Gastrocnemius medialis (tissue), 4 donors: ENCODE measurements around the gene GALNT17. TPM values are rescaled to one million over a fixed set of nuclear protein-coding genes. Genes with fewer than 3 reads are reported as not detected.

ENCODE experiments used
- ATAC-seq, 2 donors: fragments of 150-250 bp; one replicate each; pipeline ENCODE4 v1.9.1; 2016
- DNase-seq, 2 donors: peaks; one replicate each; pipeline ENCODE4 v3.0.0-alpha.2; 2019
- H3K27ac ChIP-seq, 4 donors: fragments of 200-600 bp; sonication (generic); 1 replicate in 1 of 4; 2 replicates in 3 of 4; pipeline ENCODE4 v1.5.1; 2016 to 2018; ENCODE audit warnings: mild to moderate bottlenecking in 2 of 4, moderate library complexity in 1 of 4
- H3K27me3 ChIP-seq, 3 donors: fragments of 200-600 bp; sonication (generic) in 2 of 3; 1 replicate in 1 of 3; 2 replicates in 2 of 3; pipeline versions ENCODE4 v1.5.1 to v1.6.0; 2016 to 2019; ENCODE audit warnings: mild to moderate bottlenecking in 1 of 3, moderate library complexity in 1 of 3
- H3K36me3 ChIP-seq, 2 donors: fragments of 200-600 bp; sonication (generic) in 1 of 2; one replicate each; pipeline ENCODE4 v1.5.1; 2017 to 2018
- H3K4me1 ChIP-seq, 2 donors: fragments of 200-600 bp; sonication (generic) in 1 of 2; one replicate each; pipeline ENCODE4 v1.5.1; 2016 to 2017; ENCODE audit warnings: mild to moderate bottlenecking in 2 of 2
- H3K4me3 ChIP-seq, 4 donors: fragments of 200-600 bp; sonication (generic) in 3 of 4; 1 replicate in 1 of 4; 2 replicates in 3 of 4; pipeline ENCODE4 v1.5.1; 2016 to 2019; ENCODE audit warnings: mild to moderate bottlenecking in 2 of 4
- H3K9me3 ChIP-seq, 3 donors: fragments of 200-600 bp; sonication (generic) in 2 of 3; 1 replicate in 1 of 3; 2 replicates in 2 of 3; pipeline ENCODE4 v1.5.1; 2016 to 2019
- POLR2A ChIP-seq, 2 donors: fragments of 450-650 bp; IDR thresholded peaks; one replicate each; pipeline ENCODE4 v1.6.1; 2017; ENCODE audit warnings: antibody characterized with exemption in 2 of 2, mild to moderate bottlenecking in 2 of 2, moderate library complexity in 2 of 2
- in situ Hi-C, 4 donors: fragments of 200-750 bp; cut with MboI; loops; one replicate each; pipeline versions ENCODE4 v1.15.0 to v1.8.0; 2017; ENCODE audit warnings: low sequenced_read_pairs in 4 of 4
- intact Hi-C: fragments of 100-400 bp; cut with DNase I; formaldehyde crosslinking; loops from one replicate; pipeline ENCODE4 v1.15.1; 2023; ENCODE audit warnings: low total_unique reads
- total RNA-seq, 4 donors: library from RNA; depleted of rRNA; stranded (reverse); fragments of >200 nt; gene quantifications; one replicate each; pipeline versions ENCODE4 v1.1.0 to v1.2.3, GENCODE V29; 2016
- TF ChIP-seq, protein P1 (sequence below), 5 experiments: fragments of 450-650 bp in 3 of 5; fragments of 200-600 bp in 2 of 5; sonication (generic) in 2 of 5; IDR thresholded peaks in 4 of 5; conservative IDR thresholded peaks in 1 of 5; 1 replicate in 4 of 5; 2 replicates in 1 of 5; pipeline ENCODE4 v1.5.1; 2016 to 2019; ENCODE audit warnings: antibody characterized with exemption in 5 of 5, mild to moderate bottlenecking in 3 of 5, moderate library complexity in 3 of 5

The GALNT17 gene
- total RNA-seq, 4 donors from 2014 or later = 1.9 to 13.0 (median 12.3) TPM

GRCh38 chr7:71323726-71324125 lies 191.8 kb downstream of the GALNT17 start:
- DNase-seq (no peak), ATAC-seq (no peak)
- Histone ChIP-seq H3K4me3 (no peak overlapping the region), H3K27ac (no peak overlapping the region), H3K4me1 (peaks cover 0 to under 1% of the 10 kb centered on the region in 2 donors), H3K27me3 (no peaks in the 10 kb centered on the region), H3K36me3 (no peaks in the 10 kb centered on the region), H3K9me3 (no peaks in the 10 kb centered on the region)
- TF ChIP-seq POLR2A (IDR thresholded peaks at IDR 0.05) = no peak
- TF ChIP-seq, protein P1, sequence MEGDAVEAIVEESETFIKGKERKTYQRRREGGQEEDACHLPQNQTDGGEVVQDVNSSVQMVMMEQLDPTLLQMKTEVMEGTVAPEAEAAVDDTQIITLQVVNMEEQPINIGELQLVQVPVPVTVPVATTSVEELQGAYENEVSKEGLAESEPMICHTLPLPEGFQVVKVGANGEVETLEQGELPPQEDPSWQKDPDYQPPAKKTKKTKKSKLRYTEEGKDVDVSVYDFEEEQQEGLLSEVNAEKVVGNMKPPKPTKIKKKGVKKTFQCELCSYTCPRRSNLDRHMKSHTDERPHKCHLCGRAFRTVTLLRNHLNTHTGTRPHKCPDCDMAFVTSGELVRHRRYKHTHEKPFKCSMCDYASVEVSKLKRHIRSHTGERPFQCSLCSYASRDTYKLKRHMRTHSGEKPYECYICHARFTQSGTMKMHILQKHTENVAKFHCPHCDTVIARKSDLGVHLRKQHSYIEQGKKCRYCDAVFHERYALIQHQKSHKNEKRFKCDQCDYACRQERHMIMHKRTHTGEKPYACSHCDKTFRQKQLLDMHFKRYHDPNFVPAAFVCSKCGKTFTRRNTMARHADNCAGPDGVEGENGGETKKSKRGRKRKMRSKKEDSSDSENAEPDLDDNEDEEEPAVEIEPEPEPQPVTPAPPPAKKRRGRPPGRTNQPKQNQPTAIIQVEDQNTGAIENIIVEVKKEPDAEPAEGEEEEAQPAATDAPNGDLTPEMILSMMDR (IDR thresholded peaks at IDR 0.05 in 4 of 5, conservative IDR thresholded peaks at IDR 0.05 in 1 of 5) = no peak
- intact Hi-C loops = no loop called here
- in situ Hi-C loops = no loop called here

DNA sequence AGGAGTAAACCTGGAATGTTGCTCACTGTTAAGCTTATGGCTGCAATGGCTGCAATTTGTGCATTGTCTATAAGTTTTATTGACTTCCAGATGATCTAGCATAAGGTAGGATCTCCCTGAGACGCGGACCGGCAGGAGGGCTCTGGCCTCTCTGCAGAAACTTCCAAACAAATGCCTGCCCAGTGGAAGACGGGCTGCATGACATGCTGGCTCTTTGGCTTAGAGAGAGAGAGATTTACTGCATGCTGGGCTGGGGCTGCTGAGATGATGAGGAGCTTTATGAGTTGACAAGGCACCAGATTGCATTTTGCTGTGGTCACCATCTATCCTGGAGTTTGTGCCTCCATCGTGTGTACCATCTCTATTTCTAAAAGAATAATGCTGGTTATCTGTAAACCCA lies 193.2 kb downstream of the GALNT17 start:
- DNase-seq = no peak

GRCh38 chr7:71326595-71326994 lies 194.7 kb downstream of the GALNT17 start:
- TF ChIP-seq POLR2A (IDR thresholded peaks at IDR 0.05) = no peak
- TF ChIP-seq, protein P1 (IDR thresholded peaks at IDR 0.05 in 4 of 5, conservative IDR thresholded peaks at IDR 0.05 in 1 of 5) = no peak
- H3K27me3 ChIP-seq = no peaks in the 10 kb centered on the region
- intact Hi-C loops (no loop called here), in situ Hi-C loops (no loop called here)
- no peaks in the 10 kb centered on the region for H3K36me3 ChIP-seq
- no peak overlapping the region for H3K27ac ChIP-seq
- DNase-seq = no peak
- no peak for ATAC-seq
- peaks cover 4 to 8% of the 10 kb centered on the region in 2 donors for H3K4me1 ChIP-seq
- no peak overlapping the region for H3K4me3 ChIP-seq
- no peaks in the 10 kb centered on the region for H3K9me3 ChIP-seq

More for the DNA sequence above, 193.2 kb downstream of the GALNT17 start:
- TF ChIP-seq POLR2A (IDR thresholded peaks at IDR 0.05) = no peak
- TF ChIP-seq, protein P1 (IDR thresholded peaks at IDR 0.05 in 4 of 5, conservative IDR thresholded peaks at IDR 0.05 in 1 of 5) = no peak
- in situ Hi-C loops (no loop called here), intact Hi-C loops (no loop called here)
- H3K4me3 ChIP-seq = no peak overlapping the region
- no peaks in the 10 kb centered on the region for H3K9me3 ChIP-seq
- no peak for ATAC-seq
- H3K4me1 ChIP-seq = peaks cover 4 to 8% of the 10 kb centered on the region in 2 donors
- H3K27me3 ChIP-seq = no peaks in the 10 kb centered on the region
- H3K36me3 ChIP-seq = no peaks in the 10 kb centered on the region
- H3K27ac ChIP-seq = no peak overlapping the region

DNA sequence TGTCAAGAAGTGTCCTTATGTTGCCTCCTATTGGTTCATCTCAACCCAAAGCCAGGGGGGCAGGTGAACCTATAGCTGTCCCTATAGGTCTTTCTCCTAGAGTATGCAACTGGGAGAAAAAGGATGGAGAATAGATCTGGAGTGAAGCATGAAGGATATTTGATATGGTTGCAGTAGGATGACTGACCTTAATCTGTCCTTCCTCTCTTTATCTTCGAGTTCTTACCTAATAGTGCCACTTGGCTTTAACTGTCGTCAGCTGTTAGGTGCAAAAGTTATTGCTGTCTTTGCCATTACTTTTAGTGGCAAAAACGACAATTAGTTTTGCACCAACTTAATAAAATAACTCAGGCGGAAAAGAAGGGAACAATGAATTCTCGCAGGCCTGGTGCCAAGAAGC lies 196.0 kb downstream of the GALNT17 start:
- TF ChIP-seq, protein P1 (IDR thresholded peaks at IDR 0.05 in 4 of 5, conservative IDR thresholded peaks at IDR 0.05 in 1 of 5) = no peak
- no peak for TF ChIP-seq POLR2A (IDR thresholded peaks at IDR 0.05)
- no peak overlapping the region for H3K27ac ChIP-seq
- no peaks in the 10 kb centered on the region for H3K36me3 ChIP-seq
- no peak for ATAC-seq
- DNase-seq = no peak
- intact Hi-C loops = no loop called here
- H3K9me3 ChIP-seq = no peaks in the 10 kb centered on the region
- H3K27me3 ChIP-seq = no peaks in the 10 kb centered on the region
- peaks cover 4 to 8% of the 10 kb centered on the region in 2 donors for H3K4me1 ChIP-seq
- in situ Hi-C loops = no loop called here
- no peak overlapping the region for H3K4me3 ChIP-seq

DNA sequence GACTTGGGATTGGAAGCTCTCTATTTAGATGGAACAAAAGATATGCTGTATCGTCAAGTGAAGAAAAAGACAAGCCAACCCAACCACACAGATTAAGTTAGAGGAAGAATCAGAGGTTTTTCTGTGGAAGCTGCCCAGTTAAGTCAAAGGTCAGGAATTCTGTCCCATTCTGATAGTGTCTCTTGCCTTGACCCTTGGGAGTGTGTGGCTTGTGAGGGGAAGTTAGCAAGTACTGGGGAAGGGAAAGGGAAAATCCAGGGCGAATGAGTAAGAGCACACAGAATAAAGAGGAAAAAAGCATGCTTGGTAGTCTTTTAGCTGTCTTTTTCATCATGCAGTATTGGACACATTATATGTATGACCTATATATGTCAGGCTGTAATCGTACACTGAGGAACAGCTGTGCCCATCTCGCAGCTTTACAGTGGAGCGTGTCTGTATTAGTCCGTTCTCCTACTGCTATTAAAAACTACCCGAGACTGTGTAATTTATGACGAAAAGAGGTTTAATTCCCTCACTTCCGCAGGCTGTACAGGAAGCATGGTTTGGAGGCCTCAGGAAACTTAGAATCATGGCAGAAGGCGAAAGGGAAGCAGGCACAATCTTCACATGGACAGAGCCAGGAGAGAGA lies 197.2 kb downstream of the GALNT17 start:
- ATAC-seq (peak in 1 of 2 donors; percentile 47), DNase-seq (no peak)
- Histone ChIP-seq H3K36me3 (no peaks in the 10 kb centered on the region), H3K4me3 (no peak overlapping the region), H3K9me3 (no peaks in the 10 kb centered on the region), H3K27ac (no peak overlapping the region), H3K4me1 (peaks cover 4 to 8% of the 10 kb centered on the region in 2 donors), H3K27me3 (no peaks in the 10 kb centered on the region)
- no peak for TF ChIP-seq POLR2A (IDR thresholded peaks at IDR 0.05)
- TF ChIP-seq, protein P1 (IDR thresholded peaks at IDR 0.05 in 4 of 5, conservative IDR thresholded peaks at IDR 0.05 in 1 of 5) = no peak
- intact Hi-C loops (no loop called here), in situ Hi-C loops (no loop called here)
